HG03045 (cell line): ENCODE data around the gene ANKRD11.
"Not testable (repeated sequence)": the region's sequence is repeated elsewhere in the genome, so short reads cannot be mapped to it uniquely, and the experiment has no call there.

Experiments
- ATAC-seq: cut with Tn5 transposase; IDR thresholded peaks from one replicate; pipeline ENCODE4 v1.9.1; 2021; ENCODE audit warnings: mild to moderate bottlenecking, moderate library complexity; ENCODE audit not compliant: unreplicated experiment

Gene ANKRD11

DNA sequence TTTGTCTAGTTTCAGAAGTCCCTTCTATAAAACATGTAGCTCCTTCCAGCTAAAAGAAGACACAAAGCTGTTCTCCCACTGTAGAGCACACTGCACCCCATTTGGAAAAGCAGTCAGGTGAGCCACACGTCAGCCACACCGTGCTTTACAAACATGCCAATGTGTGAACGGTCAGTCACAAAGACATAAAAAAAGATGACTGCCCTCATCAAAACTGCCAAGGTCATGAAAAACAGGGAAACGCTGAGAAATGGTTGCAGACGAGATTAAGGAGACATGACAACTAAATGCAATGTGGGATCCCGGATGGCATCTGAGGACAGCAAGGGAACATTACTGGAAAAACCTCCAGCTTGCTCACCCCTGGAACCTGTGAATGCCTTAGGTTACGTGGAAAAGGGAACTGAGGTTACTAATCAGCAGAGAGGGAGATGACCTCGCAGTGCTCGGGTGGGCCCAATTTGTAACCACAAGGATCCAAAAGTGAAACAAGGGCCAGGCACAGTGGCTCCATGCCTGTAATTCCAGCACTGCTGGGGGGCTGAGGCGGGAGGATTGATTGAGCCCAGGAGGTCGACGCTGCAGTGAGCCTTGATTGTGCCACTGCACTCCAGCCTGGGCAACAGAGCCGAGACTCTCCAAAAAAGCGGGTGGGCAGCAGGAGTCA is 8.1 kb downstream of the ANKRD11 start:
- ATAC-seq: no peak

- no peak for ATAC-seq
Observed at GRCh38 chr16:89481356-89481955, 8.9 kb downstream of the ANKRD11 start.

DNA sequence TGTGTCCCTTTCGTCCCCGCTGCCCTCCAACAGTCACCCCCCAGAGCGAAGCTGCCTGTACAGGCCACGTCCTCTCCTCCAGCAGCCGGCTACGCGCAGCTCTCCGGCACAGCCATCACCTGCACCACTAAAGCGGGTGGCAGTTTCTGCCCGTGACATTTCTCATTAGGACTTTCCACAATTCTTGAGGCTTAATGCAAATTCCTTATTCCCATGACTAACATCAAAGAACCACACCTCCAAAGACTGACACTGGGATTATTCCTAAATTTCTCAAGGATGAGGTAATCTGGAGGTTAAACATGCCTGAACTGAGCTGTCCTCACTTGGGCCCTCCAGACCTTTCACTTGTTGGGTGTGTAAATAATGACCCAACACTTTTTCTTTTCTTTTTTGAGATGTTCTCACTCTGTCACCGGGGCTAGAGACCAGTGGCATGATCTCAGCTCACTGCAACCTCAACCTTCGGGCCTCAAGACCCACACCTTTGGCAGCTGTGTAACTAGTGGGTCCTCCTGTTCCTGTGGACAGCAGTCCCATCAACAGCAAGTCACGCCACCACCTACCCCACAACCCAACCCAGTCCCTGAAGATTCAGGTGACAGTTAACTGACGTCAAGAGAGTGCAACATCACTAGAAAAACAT is 11.7 kb downstream of the ANKRD11 start:
- no peak for ATAC-seq

DNA sequence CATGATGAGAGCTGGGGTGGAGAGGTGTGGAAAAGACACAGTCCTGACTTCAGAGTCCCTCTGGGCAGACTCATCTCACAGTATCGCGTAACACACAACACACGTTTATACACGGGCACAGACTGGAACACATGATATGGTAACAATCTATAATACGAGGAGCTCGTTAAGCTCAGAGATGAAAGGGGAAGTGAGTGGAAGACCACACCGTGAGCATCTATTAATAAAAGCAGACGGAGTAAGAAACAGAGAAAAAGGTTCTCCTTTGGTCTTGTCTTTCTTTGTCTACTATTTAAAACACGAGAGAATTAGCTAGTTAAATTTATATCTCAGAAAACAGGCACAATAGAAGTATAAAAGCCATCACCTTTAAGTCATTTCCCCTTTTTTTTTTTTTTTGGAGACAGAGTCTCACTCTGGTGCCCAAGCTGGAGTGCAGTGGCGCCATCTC is 13.5 kb downstream of the ANKRD11 start:
- ATAC-seq: no peak

DNA sequence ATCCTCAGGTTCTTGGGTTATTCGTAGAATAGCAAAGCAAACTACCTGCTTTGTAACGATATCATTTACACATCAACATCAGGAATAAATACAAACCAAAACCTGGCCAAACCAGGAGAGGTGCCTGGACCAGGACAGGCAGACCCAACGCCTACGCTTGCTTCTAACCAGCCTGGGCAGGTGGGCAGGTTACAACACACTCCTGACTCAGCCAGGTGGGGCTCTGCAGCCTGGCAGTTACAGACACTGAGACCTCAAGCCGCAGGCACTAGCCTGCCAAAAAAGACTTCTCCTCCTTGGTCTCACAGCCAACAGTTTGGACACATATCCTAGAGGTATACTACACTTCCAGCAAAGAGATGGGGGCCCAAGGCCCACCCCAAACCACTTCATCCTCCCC is 14.0 kb downstream of the ANKRD11 start:
- no peak for ATAC-seq

DNA sequence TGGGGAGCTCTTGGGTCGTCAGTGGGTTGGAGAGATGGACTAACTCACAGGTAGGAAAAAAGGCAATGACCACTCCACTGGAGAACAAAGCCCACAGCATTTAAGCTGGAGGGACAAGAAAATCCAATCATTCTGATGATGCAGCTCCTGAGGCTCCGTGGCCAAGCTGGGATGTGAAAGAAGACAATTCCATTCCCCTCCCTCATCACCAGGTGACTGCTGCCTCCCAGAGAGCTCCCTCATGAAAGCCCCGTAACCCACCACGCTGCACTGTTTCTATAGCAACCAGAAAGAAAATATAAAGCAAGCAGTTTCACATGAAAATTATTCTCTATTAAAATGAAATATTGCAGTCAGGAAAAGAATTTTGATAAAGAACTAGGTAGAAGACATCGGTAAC is 15.2 kb downstream of the ANKRD11 start:
- ATAC-seq: no peak

- no peak for ATAC-seq
Observed at GRCh38 chr16:89473791-89474414, 16.5 kb downstream of the ANKRD11 start.

DNA sequence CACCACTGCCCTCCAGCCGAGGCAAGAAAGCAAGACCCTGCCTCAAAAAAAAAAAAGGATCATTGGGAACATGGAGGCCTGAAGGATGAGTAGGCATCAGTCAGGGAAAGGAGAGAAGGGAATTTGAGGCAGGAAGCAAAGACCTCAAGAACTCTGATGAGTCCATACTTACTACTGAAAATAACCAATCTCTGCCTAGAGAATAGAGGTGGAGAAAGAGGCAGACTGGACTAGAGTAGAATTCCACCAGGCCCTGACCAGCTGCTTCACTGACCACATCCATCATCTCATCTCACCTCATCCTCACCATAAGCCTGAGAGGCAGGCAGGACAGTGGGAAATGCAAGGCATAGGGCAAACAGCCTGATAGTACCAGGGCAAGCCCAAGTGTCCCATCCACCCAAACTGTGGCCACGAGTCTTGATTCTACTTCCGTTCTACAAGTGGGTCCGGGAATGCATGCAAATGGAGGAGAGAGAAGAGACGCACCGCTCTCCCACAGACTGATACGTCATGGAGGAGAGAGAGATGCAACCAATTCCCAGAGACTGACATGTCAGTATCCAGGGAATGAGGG is 17.1 kb downstream of the ANKRD11 start:
- ATAC-seq: no peak

DNA sequence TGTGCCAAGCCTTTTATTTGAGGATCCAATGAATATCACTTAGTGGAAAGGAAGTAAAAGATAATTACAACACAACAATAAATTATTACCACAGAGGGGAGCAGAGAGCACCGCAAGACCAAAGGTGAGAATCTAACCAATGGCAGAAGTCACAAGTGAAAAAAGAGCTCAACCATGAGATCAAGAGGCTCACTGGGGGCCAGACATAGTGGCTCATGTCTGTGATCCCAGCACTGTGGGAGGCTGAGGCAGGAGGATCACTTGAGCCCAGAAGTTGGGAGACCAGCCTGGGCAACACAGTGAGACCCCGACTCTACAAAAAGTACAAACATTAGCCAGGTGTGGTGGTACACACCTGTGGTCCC is 17.7 kb downstream of the ANKRD11 start:
- ATAC-seq: no peak

GRCh38 chr16:89467382-89467781 is 23.0 kb downstream of the ANKRD11 start:
- no peak for ATAC-seq

DNA sequence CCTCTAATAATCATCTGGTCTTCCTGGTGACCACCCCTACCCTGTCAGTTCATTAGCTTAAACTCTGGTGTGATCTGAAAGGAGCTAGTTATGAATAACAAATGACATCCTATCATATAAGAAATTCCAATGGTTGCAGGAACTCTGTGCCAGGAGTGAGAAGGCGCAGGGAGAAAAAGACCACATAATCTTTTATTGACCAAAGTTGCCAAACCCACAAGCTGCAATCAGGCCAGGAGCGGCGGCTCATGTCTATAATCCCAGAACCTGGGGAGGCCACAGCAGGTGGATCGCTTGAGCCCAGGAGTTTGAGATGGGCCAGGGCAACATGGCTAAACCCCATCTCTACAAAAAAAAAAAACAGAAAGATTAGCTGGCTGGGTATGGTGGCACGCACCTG is 23.4 kb downstream of the ANKRD11 start:
- no peak for ATAC-seq

DNA sequence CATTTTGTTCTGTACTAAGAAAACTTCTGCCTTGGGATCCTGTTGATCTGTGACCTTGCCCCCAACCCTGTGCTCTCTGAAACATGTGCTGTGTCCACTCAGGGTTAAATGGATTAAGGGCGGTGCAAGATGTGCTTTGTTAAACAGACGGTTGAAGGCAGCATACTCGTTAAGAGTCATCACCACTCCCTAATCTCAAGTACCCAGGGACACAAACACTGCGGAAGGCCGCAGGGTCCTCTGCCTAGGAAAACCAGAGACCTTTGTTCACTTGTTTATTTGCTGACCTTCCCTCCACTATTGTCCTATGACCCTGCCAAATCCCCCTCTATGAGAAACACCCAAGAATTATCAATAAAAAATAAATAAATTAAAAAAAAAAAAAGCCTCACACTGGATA is 27.0 kb downstream of the ANKRD11 start:
- ATAC-seq: not testable (repeated sequence)

DNA sequence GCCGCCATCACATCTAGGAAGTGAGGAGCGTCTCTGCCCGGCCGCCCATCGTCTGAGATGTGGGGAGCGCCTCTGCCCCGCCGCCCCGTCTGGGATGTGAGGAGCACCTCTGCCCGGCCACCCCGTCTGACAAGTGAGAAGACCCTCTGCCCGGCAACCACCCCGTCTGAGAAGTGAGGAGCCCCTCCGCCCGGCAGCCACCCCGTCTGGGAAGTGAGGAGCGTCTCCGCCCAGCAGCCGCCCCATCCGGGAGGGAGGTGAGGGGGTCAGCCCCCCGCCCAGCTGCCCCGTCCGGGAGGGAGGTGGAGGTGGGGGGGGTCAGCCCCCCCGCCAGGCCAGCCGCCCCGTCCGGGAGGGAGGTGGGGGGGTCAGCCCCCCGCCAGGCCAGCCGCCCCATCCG is 27.7 kb downstream of the ANKRD11 start:
- ATAC-seq: not testable (repeated sequence)

- ATAC-seq: not testable (repeated sequence)
Observed at GRCh38 chr16:89461890-89462289, 28.5 kb downstream of the ANKRD11 start.

GRCh38 chr16:89460556-89460955 is 29.8 kb downstream of the ANKRD11 start:
- ATAC-seq: no peak

DNA sequence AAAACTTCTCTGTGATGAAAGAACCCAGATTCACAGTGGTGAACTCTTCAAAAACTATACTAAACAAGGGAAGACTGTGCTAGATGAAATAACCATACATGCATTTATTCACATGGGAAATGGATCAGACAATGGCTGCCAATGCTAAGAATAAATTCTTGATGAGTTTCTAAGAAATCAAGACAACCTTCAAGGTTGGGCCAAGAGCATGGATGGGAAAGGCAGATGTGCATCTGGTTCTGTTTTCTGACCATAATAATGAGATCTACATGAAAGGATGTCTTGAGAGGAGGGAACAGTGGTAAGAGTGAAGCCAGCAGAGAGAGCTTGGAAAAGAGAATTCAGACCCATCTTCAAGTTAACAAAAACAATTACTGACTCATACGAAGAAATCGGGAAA is 31.4 kb downstream of the ANKRD11 start:
- no peak for ATAC-seq

GRCh38 chr16:89458551-89458950 is 31.8 kb downstream of the ANKRD11 start:
- ATAC-seq: no peak

GRCh38 chr16:89456419-89456959 is 33.9 kb downstream of the ANKRD11 start:
- no peak for ATAC-seq

DNA sequence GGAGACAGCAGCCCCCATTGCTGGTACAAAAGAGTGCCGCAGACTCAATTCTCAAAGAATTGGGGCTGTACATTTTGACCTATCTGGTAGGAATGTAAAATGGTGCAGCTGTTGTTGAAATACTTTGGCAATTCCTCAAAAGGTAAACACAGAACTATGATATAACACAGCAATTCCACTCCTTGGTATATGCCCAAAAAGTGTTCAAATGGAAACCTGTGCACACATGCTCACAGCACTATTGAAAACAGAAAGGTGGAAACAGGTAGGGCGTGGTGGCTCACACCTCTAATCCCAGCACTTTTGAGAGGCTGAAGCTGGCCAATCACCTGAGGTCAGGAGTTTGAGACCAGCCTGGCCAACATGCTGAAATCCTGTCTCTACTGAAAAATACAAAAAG is 34.7 kb downstream of the ANKRD11 start:
- no peak for ATAC-seq

DNA sequence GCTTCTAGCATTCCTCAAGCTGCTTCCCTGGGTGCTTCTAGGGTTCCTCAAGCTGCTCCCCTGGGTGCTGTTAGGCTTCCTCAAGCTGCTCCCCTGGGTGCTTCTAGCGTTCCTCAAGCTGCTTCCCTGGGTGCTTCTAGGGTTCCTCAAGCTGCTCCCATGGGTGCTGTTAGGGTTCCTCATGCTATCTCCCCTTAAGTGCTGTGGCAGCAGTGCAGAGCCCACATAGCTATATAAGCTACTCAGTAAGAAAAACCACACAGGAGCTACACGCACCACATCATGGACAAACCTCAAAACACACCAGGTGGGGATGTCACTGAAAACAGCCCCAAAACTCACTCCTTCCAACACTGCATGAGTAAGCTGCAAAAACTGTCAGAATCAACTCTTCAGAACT is 35.2 kb downstream of the ANKRD11 start:
- ATAC-seq: no peak

- ATAC-seq: not testable (repeated sequence)
Observed at GRCh38 chr16:89454378-89455125, 35.8 kb downstream of the ANKRD11 start.
